ACC112 (cell line): ENCODE data around the gene TAB2.
A peak's percentile ranks its signal among the peaks of the same experiment; 100 is the strongest.

ENCODE experiments used
- H2AFZ ChIP-seq: fragments of 200-600 bp; sonication (generic); one replicate; pipeline ENCODE4 v1.6.0; 2017; ENCODE audit warnings: antibody characterized with exemption, low read length; ENCODE audit not compliant: unreplicated experiment
- H3K27ac ChIP-seq: fragments of 200-600 bp; sonication (generic); 2 replicates; pipeline ENCODE4 v1.5.1; 2014; ENCODE audit warnings: low read depth, mild to moderate bottlenecking, antibody characterized with exemption, low read length, moderate library complexity
- H3K27me3 ChIP-seq: fragments of 200-600 bp; sonication (generic); 2 replicates; pipeline ENCODE4 v1.6.1; 2014; ENCODE audit warnings: mild to moderate bottlenecking, antibody characterized with exemption, low read length, moderate library complexity, mixed read lengths; ENCODE audit not compliant: insufficient read depth
- H3K36me3 ChIP-seq: fragments of 200-600 bp; sonication (generic); 2 replicates; pipeline ENCODE4 v1.6.1; 2016; ENCODE audit warnings: mild to moderate bottlenecking, antibody characterized with exemption, low read length, moderate library complexity, mixed read lengths; ENCODE audit not compliant: insufficient read depth
- H3K4me1 ChIP-seq: fragments of 200-600 bp; sonication (generic); one replicate; pipeline ENCODE4 v1.6.1; 2016; ENCODE audit warnings: low read length, mixed read lengths; ENCODE audit not compliant: insufficient read depth, unreplicated experiment, control insufficient read depth
- H3K4me3 ChIP-seq: fragments of 200-600 bp; sonication (generic); 2 replicates; pipeline ENCODE4 v1.5.1; 2014; ENCODE audit warnings: mild to moderate bottlenecking, low read depth, low read length
- H3K79me2 ChIP-seq: fragments of 200-600 bp; sonication (generic); one replicate; pipeline ENCODE4 v1.6.0; 2016; ENCODE audit warnings: low read length; ENCODE audit not compliant: control insufficient read depth, unreplicated experiment, insufficient read depth

Gene TAB2

GRCh38 chr6:149429427-149430360 lies 112.2 kb downstream of the TAB2 start:
- Histone ChIP-seq H3K27ac (no peak overlapping the region), H3K79me2 (no peaks in the 10 kb centered on the region), H3K27me3 (no peaks in the 10 kb centered on the region), H3K36me3 (no peaks in the 10 kb centered on the region), H3K4me3 (no peak overlapping the region), H2AFZ (no peak overlapping the region), H3K4me1 (no peaks in the 10 kb centered on the region)

- peak overlapping the region; percentile 17 for H2AFZ ChIP-seq
These were observed 114.6 kb downstream of the TAB2 start for GRCh38 chr6:149431905-149432775.

DNA sequence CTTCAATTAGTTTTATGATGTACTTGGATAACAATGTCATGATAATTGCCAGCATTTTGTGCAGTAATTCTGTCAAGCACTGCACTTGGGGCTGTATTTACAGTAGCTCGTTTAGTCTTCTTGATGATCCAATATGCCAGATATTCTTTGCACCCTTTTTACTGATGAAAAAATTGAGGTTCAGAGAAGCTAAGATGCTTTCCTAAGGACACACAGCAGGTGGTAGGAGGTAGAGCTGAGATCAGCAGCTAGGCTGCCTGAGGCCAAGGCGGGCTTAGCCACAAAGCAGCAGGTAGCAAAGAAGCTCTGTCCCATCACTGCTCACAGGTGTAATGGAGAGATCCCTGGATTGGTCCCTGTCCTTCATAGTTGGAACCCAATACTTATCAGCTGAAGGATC lies 115.9 kb downstream of the TAB2 start:
- no peak overlapping the region for H3K4me3 ChIP-seq
- H3K27me3 ChIP-seq, result no peaks in the 10 kb centered on the region
- no peaks in the 10 kb centered on the region for H3K4me1 ChIP-seq
- H3K27ac ChIP-seq, result no peak overlapping the region
- H3K36me3 ChIP-seq, result no peaks in the 10 kb centered on the region
- H2AFZ ChIP-seq, result no peak overlapping the region
- H3K79me2 ChIP-seq, result no peaks in the 10 kb centered on the region

More at GRCh38 chr6:149431905-149432775, 114.6 kb downstream of the TAB2 start:
- H3K79me2 ChIP-seq, result no peaks in the 10 kb centered on the region
- no peaks in the 10 kb centered on the region for H3K36me3 ChIP-seq
- H3K4me3 ChIP-seq, result no peak overlapping the region
- H3K4me1 ChIP-seq, result no peaks in the 10 kb centered on the region
- H3K27ac ChIP-seq, result no peak overlapping the region
- H3K27me3 ChIP-seq, result no peaks in the 10 kb centered on the region

- no peak overlapping the region for H3K27ac ChIP-seq
- no peaks in the 10 kb centered on the region for H3K79me2 ChIP-seq
- H3K27me3 ChIP-seq, result no peaks in the 10 kb centered on the region
- no peaks in the 10 kb centered on the region for H3K4me1 ChIP-seq
- no peaks in the 10 kb centered on the region for H3K36me3 ChIP-seq
- no peak overlapping the region for H2AFZ ChIP-seq
- H3K4me3 ChIP-seq, result no peak overlapping the region
These were observed 116.4 kb downstream of the TAB2 start for GRCh38 chr6:149433881-149434280.

- Histone ChIP-seq H3K27me3 (no peaks in the 10 kb centered on the region), H3K79me2 (no peaks in the 10 kb centered on the region), H3K4me1 (no peaks in the 10 kb centered on the region), H3K4me3 (no peak overlapping the region), H2AFZ (no peak overlapping the region), H3K27ac (no peak overlapping the region), H3K36me3 (no peaks in the 10 kb centered on the region)
These were observed 118.5 kb downstream of the TAB2 start for GRCh38 chr6:149435919-149436586.

DNA sequence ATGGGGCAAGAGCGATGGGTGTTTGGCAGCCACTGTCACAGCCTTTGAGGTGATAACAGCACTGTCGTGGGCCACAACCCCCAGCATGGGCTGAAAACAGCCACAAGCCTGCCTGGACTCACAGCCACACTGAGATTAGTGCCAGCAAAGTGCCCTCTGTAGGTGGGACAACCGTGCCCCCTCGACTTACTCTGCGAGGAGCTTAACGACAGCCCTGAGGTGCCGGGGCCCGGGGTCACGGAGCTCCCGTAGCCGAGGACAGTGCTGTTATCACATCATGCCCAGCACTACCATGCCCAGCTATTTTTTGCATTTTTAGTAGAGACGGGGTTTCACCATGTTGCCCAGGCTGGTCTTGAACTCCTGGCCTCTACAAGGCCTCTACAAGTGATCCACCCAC lies 119.1 kb downstream of the TAB2 start:
- no peaks in the 10 kb centered on the region for H3K79me2 ChIP-seq
- H3K4me3 ChIP-seq, result no peak overlapping the region
- H2AFZ ChIP-seq, result no peak overlapping the region
- H3K27ac ChIP-seq, result no peak overlapping the region
- H3K4me1 ChIP-seq, result no peaks in the 10 kb centered on the region
- H3K36me3 ChIP-seq, result no peaks in the 10 kb centered on the region
- H3K27me3 ChIP-seq, result no peaks in the 10 kb centered on the region

DNA sequence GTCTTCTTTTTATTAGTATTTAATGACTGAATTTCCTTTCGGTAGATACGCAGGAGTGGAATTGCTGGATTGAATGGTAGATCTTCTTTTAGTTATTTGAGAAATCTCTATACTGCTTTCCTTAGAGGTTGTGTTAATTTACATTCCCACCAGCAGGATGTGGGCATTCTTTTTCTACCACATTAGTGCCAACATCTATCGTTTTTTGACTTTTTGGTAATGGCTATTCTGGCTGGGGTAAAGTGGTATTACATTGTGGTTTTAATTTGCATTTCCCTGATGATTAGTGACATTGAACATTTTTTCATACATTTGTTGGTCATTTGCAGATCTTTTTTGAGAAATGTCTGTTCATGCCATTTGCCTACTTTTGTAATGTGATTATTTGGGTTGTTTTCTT lies 119.7 kb downstream of the TAB2 start:
- Histone ChIP-seq H3K36me3 (no peaks in the 10 kb centered on the region), H2AFZ (no peak overlapping the region), H3K4me3 (no peak overlapping the region), H3K79me2 (no peaks in the 10 kb centered on the region), H3K27ac (no peak overlapping the region), H3K4me1 (no peaks in the 10 kb centered on the region), H3K27me3 (no peaks in the 10 kb centered on the region)

- Histone ChIP-seq H3K4me1 (no peaks in the 10 kb centered on the region), H3K79me2 (no peaks in the 10 kb centered on the region), H2AFZ (no peak overlapping the region), H3K27ac (no peak overlapping the region), H3K27me3 (no peaks in the 10 kb centered on the region; the same call in 1 of the 2 replicates), H3K4me3 (no peak overlapping the region), H3K36me3 (no peaks in the 10 kb centered on the region)
These were observed 121.3 kb downstream of the TAB2 start for GRCh38 chr6:149438855-149439254.

DNA sequence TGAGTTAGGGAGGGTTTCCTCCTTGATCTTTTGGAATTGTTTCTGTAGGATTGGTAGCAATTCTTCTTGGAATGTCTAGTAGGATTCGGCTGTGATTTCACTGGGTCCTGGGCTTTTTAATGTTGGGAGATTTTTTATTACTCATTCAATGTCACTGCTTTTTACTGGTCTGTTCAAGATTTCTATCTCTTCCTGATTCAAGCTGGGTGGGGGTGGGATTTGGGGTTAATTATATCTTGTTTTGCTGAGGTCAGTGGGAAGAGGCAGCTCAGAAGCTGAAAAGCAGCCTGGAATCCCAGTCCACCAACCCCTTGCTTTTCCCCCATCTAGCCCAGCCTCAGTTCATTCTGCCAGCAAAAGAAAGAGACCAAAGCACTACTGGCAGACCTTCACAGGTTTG lies 122.1 kb downstream of the TAB2 start:
- Histone ChIP-seq H3K79me2 (no peaks in the 10 kb centered on the region), H2AFZ (no peak overlapping the region), H3K36me3 (no peaks in the 10 kb centered on the region), H3K27ac (no peak overlapping the region), H3K4me3 (no peak overlapping the region), H3K27me3 (no peaks in the 10 kb centered on the region; the same call in 1 of the 2 replicates), H3K4me1 (no peaks in the 10 kb centered on the region)
